Measurements from ENCODE around the gene COX7A1.
"Not testable (repeated sequence)": the region's sequence is repeated elsewhere in the genome, so short reads cannot be mapped to it uniquely, and the experiment has no call there.

COX7A1 gene

GRCh38 chr19:36186722-36187121, 34.5 kb upstream of the COX7A1 start:
- not testable (repeated sequence) for H3K18ac ChIP-seq (ENCODE audit: low read length); H3K14ac ChIP-seq (ENCODE audit: low read length); H3K27me3 ChIP-seq (ENCODE audit: insufficient read depth, low read length); H3K4ac ChIP-seq (ENCODE audit: low read depth, low read length); H4K12ac ChIP-seq (ENCODE audit: low read depth, low read length); H3K23ac ChIP-seq (ENCODE audit: low read length); H3K9me3 ChIP-seq (ENCODE audit: insufficient read depth, low read depth, low read length); H3K9ac ChIP-seq (ENCODE audit: low read length); H3K36me3 ChIP-seq (ENCODE audit: control insufficient read depth in 1 of 2, insufficient read depth in 2 of 2, low read length in 2 of 2); H2BK120ac ChIP-seq (ENCODE audit: insufficient read depth, low read length, poor library complexity); H4K91ac ChIP-seq (ENCODE audit: low read depth, low read length); H3K27ac ChIP-seq (ENCODE audit: low read depth, low read length); H3K79me2 ChIP-seq (ENCODE audit: control insufficient read depth, insufficient read depth, low read length, poor library complexity); H3K4me3 ChIP-seq (ENCODE audit: low read depth, low read length); H3K4me2 ChIP-seq (ENCODE audit: low read length); H2BK12ac ChIP-seq (ENCODE audit: low read length); H2AK5ac ChIP-seq (ENCODE audit: low read length); H2AFZ ChIP-seq (ENCODE audit: insufficient read depth, low read length, poor library complexity); H2BK5ac ChIP-seq (ENCODE audit: low read depth, low read length, poor library complexity); H3K79me1 ChIP-seq (ENCODE audit: low read length); DNase-seq; H4K8ac ChIP-seq (ENCODE audit: low read depth, low read length)
- no CpG with 5 or more reads among the region's 5 CpGs for WGBS (ENCODE audit: extremely low coverage, insufficient coverage, insufficient read length)
- H3K4me1 ChIP-seq (ENCODE audit: control insufficient read depth in 1 of 2, insufficient read depth in 2 of 2, low read length in 2 of 2), result peaks cover 4 to 11% of the 10 kb centered on the region in 2 experiments

GRCh38 chr19:36183245-36183628, 31.0 kb upstream of the COX7A1 start:
- H3K79me1 ChIP-seq (ENCODE audit: low read length), result no peaks in the 10 kb centered on the region
- peak overlapping the region; percentile 6 for H2BK5ac ChIP-seq (ENCODE audit: low read depth, low read length, poor library complexity)
- peak overlapping the region; percentile 62 for H2BK120ac ChIP-seq (ENCODE audit: insufficient read depth, low read length, poor library complexity)

GRCh38 chr19:36182612-36183244, 30.5 kb upstream of the COX7A1 start:
- no CpG with 5 or more reads among the region's 17 CpGs for WGBS (ENCODE audit: extremely low coverage, insufficient coverage, insufficient read length)
- no peak overlapping the region for H2BK120ac ChIP-seq (ENCODE audit: insufficient read depth, low read length, poor library complexity)
- peak overlapping the region; percentile 21 for H2BK5ac ChIP-seq (ENCODE audit: low read depth, low read length, poor library complexity)
- no peak overlapping the region for H4K8ac ChIP-seq (ENCODE audit: low read depth, low read length)
- H3K4me1 ChIP-seq (ENCODE audit: control insufficient read depth in 1 of 2, insufficient read depth in 2 of 2, low read length in 2 of 2), result peaks cover 4 to 11% of the 10 kb centered on the region in 2 experiments
- peak overlapping the region; percentile 25 for H3K4me2 ChIP-seq (ENCODE audit: low read length)
- H3K27me3 ChIP-seq (ENCODE audit: insufficient read depth, low read length), result no peaks in the 10 kb centered on the region
- H3K9ac ChIP-seq (ENCODE audit: low read length), result no peak overlapping the region
- no peak overlapping the region for H3K14ac ChIP-seq (ENCODE audit: low read length)
- no peak overlapping the region for H3K23ac ChIP-seq (ENCODE audit: low read length)
- no peak overlapping the region for H3K4me3 ChIP-seq (ENCODE audit: low read depth, low read length)
- no peak overlapping the region for H2BK12ac ChIP-seq (ENCODE audit: low read length)
- no peaks in the 10 kb centered on the region for H3K79me2 ChIP-seq (ENCODE audit: control insufficient read depth, insufficient read depth, low read length, poor library complexity)
- peaks cover 0 to 1% of the 10 kb centered on the region in 2 experiments for H3K36me3 ChIP-seq (ENCODE audit: control insufficient read depth in 1 of 2, insufficient read depth in 2 of 2, low read length in 2 of 2)
- no peak overlapping the region for H4K12ac ChIP-seq (ENCODE audit: low read depth, low read length)
- H3K4ac ChIP-seq (ENCODE audit: low read depth, low read length), result no peak overlapping the region
- H3K27ac ChIP-seq (ENCODE audit: low read depth, low read length), result peak overlapping the region; percentile 28
- DNase-seq, result peak; percentile 91 to 95
- no peak overlapping the region for H2AFZ ChIP-seq (ENCODE audit: insufficient read depth, low read length, poor library complexity)
- H2AK5ac ChIP-seq (ENCODE audit: low read length), result no peak overlapping the region
- H3K9me3 ChIP-seq (ENCODE audit: insufficient read depth, low read depth, low read length), result no peaks in the 10 kb centered on the region
- no peak overlapping the region for H3K18ac ChIP-seq (ENCODE audit: low read length)
- no peak overlapping the region for H4K91ac ChIP-seq (ENCODE audit: low read depth, low read length)
- H3K79me1 ChIP-seq (ENCODE audit: low read length), result no peaks in the 10 kb centered on the region

More at GRCh38 chr19:36183245-36183628, 31.0 kb upstream of the COX7A1 start:
- Histone ChIP-seq H2AFZ (ENCODE audit: insufficient read depth, low read length, poor library complexity) (no peak overlapping the region), H2AK5ac (ENCODE audit: low read length) (no peak overlapping the region), H4K12ac (ENCODE audit: low read depth, low read length) (no peak overlapping the region), H2BK12ac (ENCODE audit: low read length) (no peak overlapping the region), H3K27me3 (ENCODE audit: insufficient read depth, low read length) (no peaks in the 10 kb centered on the region), H4K8ac (ENCODE audit: low read depth, low read length) (no peak overlapping the region), H3K4me1 (ENCODE audit: control insufficient read depth in 1 of 2, insufficient read depth in 2 of 2, low read length in 2 of 2) (peaks cover 4 to 11% of the 10 kb centered on the region in 2 experiments), H3K4me2 (ENCODE audit: low read length) (peak overlapping the region; percentile 25), H3K14ac (ENCODE audit: low read length) (no peak overlapping the region), H3K36me3 (ENCODE audit: control insufficient read depth in 1 of 2, insufficient read depth in 2 of 2, low read length in 2 of 2) (peaks cover 0 to 2% of the 10 kb centered on the region in 2 experiments), H4K91ac (ENCODE audit: low read depth, low read length) (no peak overlapping the region), H3K4ac (ENCODE audit: low read depth, low read length) (no peak overlapping the region), H3K9ac (ENCODE audit: low read length) (no peak overlapping the region), H3K18ac (ENCODE audit: low read length) (no peak overlapping the region), H3K4me3 (ENCODE audit: low read depth, low read length) (no peak overlapping the region), H3K23ac (ENCODE audit: low read length) (no peak overlapping the region), H3K9me3 (ENCODE audit: insufficient read depth, low read depth, low read length) (no peaks in the 10 kb centered on the region), H3K27ac (ENCODE audit: low read depth, low read length) (peak overlapping the region; percentile 28), H3K79me2 (ENCODE audit: control insufficient read depth, insufficient read depth, low read length, poor library complexity) (no peaks in the 10 kb centered on the region)
- peak; percentile 88 to 89 for DNase-seq
- no CpG with 5 or more reads among the region's 10 CpGs for WGBS (ENCODE audit: extremely low coverage, insufficient coverage, insufficient read length)

- not testable (repeated sequence) for H3K4me3 ChIP-seq (ENCODE audit: low read depth, low read length); H3K23ac ChIP-seq (ENCODE audit: low read length); H2AK5ac ChIP-seq (ENCODE audit: low read length); H3K36me3 ChIP-seq (ENCODE audit: control insufficient read depth in 1 of 2, insufficient read depth in 2 of 2, low read length in 2 of 2); H3K79me1 ChIP-seq (ENCODE audit: low read length); H4K91ac ChIP-seq (ENCODE audit: low read depth, low read length); H3K18ac ChIP-seq (ENCODE audit: low read length); H3K9me3 ChIP-seq (ENCODE audit: insufficient read depth, low read depth, low read length); H3K4ac ChIP-seq (ENCODE audit: low read depth, low read length); H3K27ac ChIP-seq (ENCODE audit: low read depth, low read length); H4K12ac ChIP-seq (ENCODE audit: low read depth, low read length); H3K9ac ChIP-seq (ENCODE audit: low read length); H3K79me2 ChIP-seq (ENCODE audit: control insufficient read depth, insufficient read depth, low read length, poor library complexity); H4K8ac ChIP-seq (ENCODE audit: low read depth, low read length); H2BK120ac ChIP-seq (ENCODE audit: insufficient read depth, low read length, poor library complexity); H2BK5ac ChIP-seq (ENCODE audit: low read depth, low read length, poor library complexity); H3K27me3 ChIP-seq (ENCODE audit: insufficient read depth, low read length); H2BK12ac ChIP-seq (ENCODE audit: low read length); H3K14ac ChIP-seq (ENCODE audit: low read length); DNase-seq; H3K4me2 ChIP-seq (ENCODE audit: low read length); H2AFZ ChIP-seq (ENCODE audit: insufficient read depth, low read length, poor library complexity)
- WGBS (ENCODE audit: extremely low coverage, insufficient coverage, insufficient read length), result no CpG with 5 or more reads among the region's 2 CpGs
- peaks cover 4 to 11% of the 10 kb centered on the region in 2 experiments for H3K4me1 ChIP-seq (ENCODE audit: control insufficient read depth in 1 of 2, insufficient read depth in 2 of 2, low read length in 2 of 2)
Observed at GRCh38 chr19:36179077-36179476, 26.8 kb upstream of the COX7A1 start.

All from trophoblast cell (in vitro differentiated cells and primary cell).